ENCODE measurements around the gene SLCO1A2. TPM values are rescaled to one million over a fixed set of nuclear protein-coding genes. Genes with fewer than 3 reads are reported as not detected.

Gene SLCO1A2
- total RNA-seq, 1 experiment from 2014 or later: 10.3 TPM

- peaks cover 0 to 3% of the 10 kb centered on the region in 2 experiments; a peak in 2 of 5 replicates for H3K9me3 Mint-ChIP-seq
- Histone ChIP-seq H4K8ac (replicated peaks; ENCODE audit: insufficient read length, low read depth, low read length) (no peak overlapping the region), H3K4me2 (ENCODE audit: insufficient read depth, insufficient read length, low read length) (no peak overlapping the region), H2AK5ac (ENCODE audit: insufficient read length, low read length) (no peak overlapping the region), H4K20me1 (ENCODE audit: control insufficient read depth, insufficient read depth, insufficient read length) (no peaks in the 10 kb centered on the region), H3K79me2 (ENCODE audit: insufficient read depth, low read length) (no peaks in the 10 kb centered on the region), H3K9me3 (ENCODE audit: control insufficient read depth, low read depth, low read length) (no peaks in the 10 kb centered on the region), H2BK20ac (ENCODE audit: low read depth, low read length, poor library complexity, severe bottlenecking) (no peak overlapping the region), H2BK5ac (ENCODE audit: insufficient read length, low read length) (peak overlapping the region; percentile 79), H3K18ac (ENCODE audit: insufficient read length, low read depth, low read length) (no peak overlapping the region), H3K27ac (ENCODE audit: insufficient read length, low read depth, low read length) (peak overlapping the region; percentile 46), H4K91ac (ENCODE audit: insufficient read length, low read depth, low read length) (no peak overlapping the region), H3K14ac (ENCODE audit: insufficient read depth, low read length) (no peak overlapping the region), H2BK15ac (ENCODE audit: low read depth, low read length) (no peak overlapping the region), H4K5ac (ENCODE audit: insufficient read length, low read depth, low read length) (no peak overlapping the region), H2AFZ (ENCODE audit: low read length) (no peak overlapping the region), H2BK12ac (ENCODE audit: insufficient read length, low read depth, low read length) (no peak overlapping the region), H3K23ac (ENCODE audit: insufficient read length, low read depth, low read length) (no peak overlapping the region), H3T11ph (ENCODE audit: low read length) (no peak overlapping the region), H3K9ac (ENCODE audit: extremely low read depth, insufficient read length, low read length) (no peak overlapping the region), H3K27me3 (ENCODE audit: insufficient read depth, low read length) (no peaks in the 10 kb centered on the region), H3K4ac (ENCODE audit: low read depth, low read length) (no peak overlapping the region), H3K23me2 (ENCODE audit: insufficient read length, low read depth, low read length, poor library complexity, severe bottlenecking) (no peaks in the 10 kb centered on the region), H3K56ac (ENCODE audit: insufficient read length, low read depth, low read length) (no peak overlapping the region), H3K4me1 (ENCODE audit: insufficient read depth, low read length) (peaks cover 3% of the 10 kb centered on the region; the same call in 1 of the 2 replicates), H2BK120ac (ENCODE audit: low read depth, low read length, poor library complexity, severe bottlenecking) (no peak overlapping the region), H3K79me1 (ENCODE audit: insufficient read depth, low read depth, low read length, poor library complexity, severe bottlenecking) (no peaks in the 10 kb centered on the region)
- TF ChIP-seq, protein P1, sequence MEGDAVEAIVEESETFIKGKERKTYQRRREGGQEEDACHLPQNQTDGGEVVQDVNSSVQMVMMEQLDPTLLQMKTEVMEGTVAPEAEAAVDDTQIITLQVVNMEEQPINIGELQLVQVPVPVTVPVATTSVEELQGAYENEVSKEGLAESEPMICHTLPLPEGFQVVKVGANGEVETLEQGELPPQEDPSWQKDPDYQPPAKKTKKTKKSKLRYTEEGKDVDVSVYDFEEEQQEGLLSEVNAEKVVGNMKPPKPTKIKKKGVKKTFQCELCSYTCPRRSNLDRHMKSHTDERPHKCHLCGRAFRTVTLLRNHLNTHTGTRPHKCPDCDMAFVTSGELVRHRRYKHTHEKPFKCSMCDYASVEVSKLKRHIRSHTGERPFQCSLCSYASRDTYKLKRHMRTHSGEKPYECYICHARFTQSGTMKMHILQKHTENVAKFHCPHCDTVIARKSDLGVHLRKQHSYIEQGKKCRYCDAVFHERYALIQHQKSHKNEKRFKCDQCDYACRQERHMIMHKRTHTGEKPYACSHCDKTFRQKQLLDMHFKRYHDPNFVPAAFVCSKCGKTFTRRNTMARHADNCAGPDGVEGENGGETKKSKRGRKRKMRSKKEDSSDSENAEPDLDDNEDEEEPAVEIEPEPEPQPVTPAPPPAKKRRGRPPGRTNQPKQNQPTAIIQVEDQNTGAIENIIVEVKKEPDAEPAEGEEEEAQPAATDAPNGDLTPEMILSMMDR (conservative IDR thresholded peaks at IDR 0.05): no peak
- peaks cover 21 to 24% of the 10 kb centered on the region in 2 experiments for H3K4me1 Mint-ChIP-seq
- H3K36me3 Mint-ChIP-seq (ENCODE audit: insufficient read depth in 1 of 3, low read depth in 3 of 3): peaks cover 0 to 6% (median 0%) of the 10 kb centered on the region in 3 experiments; a peak in 3 of 7 replicates
- H3K27me3 Mint-ChIP-seq (ENCODE audit: low read depth): no peaks in the 10 kb centered on the region
- no CpG with 5 or more reads among the region's 1 CpG for WGBS (ENCODE audit: extremely low coverage, insufficient read length, low lambda C conversion rate)
- peak overlapping the region in 1 of 3 experiments; percentile 29; a peak in 2 of 7 replicates for H3K27ac Mint-ChIP-seq
- no peak overlapping the region for H3K4me3 Mint-ChIP-seq
- no peak for DNase-seq
Measured at GRCh38 chr12:21339921-21340320, 5.2 kb upstream of the SLCO1A2 start.

Data from H9 (cell line).